GM21723 (cell line): ENCODE measurements around the gene THSD4.

ENCODE experiments used
- ATAC-seq: cut with Tn5 transposase; IDR thresholded peaks from one replicate; pipeline ENCODE4 v1.9.1; 2021; ENCODE audit warnings: mild to moderate bottlenecking, moderate library complexity; ENCODE audit not compliant: unreplicated experiment

Gene THSD4

DNA sequence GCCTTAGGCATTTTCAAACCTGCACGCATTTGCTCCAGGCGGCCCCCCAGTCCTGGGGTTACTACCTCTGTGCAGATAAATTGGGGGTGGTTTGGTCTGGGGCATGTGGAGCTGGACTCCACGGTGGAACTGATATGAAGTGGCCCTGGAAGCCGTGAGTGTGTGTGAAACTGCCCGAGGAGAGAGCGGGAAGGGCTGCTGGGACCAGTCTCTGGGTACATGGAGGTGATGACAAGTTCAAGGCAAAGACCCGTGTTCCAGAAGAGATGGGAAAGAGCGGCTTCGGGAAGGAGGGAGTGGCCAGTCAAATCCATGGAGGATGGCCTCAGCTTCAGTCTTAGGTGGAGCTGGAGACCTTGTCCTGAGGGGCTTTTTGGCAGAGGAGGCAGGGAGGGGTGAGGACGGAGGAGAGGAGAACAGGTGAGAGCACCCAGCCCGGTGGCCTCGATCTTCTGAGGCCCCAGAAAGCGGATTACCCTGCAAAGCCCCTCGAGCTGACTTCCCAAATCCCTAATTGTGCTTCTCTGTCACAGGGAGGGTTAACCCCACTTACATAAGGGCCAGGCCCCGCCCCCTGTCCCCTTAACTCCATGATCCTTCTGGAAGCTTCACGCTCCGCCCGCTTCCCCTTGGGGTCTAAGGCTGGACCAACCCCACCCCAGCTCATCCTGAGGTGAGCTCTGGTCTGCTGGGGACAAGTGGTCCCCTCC, 693.2 kb downstream of the THSD4 start:
- ATAC-seq = no peak

DNA sequence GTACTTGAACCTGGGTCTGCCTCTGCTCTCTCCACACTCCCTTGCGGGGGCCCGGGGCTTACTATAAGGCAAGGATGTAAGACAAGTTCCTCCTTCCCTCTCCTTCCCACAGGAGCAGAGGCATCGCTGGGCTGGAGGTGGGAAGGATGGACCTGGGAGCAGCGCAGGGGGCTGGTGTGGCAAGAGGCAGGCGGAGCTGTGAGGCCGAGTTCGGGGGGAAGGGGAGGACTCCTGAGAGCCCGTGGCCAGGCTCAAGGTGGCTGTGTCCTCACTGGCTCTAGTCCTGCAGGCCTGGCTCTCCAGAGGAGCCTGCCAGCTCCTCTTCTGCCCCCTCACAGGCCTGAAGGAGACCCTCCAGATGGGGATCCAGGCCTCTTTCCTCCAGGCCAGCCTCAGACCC, 694.1 kb downstream of the THSD4 start:
- no peak for ATAC-seq

GRCh38 chr15:71810256-71811035, 695.2 kb downstream of the THSD4 start, which contains the start of gene NR2E3:
NR2E3 (plus strand) TSS chr15:71810554; CDS start chr15:71810744, 190 bp downstream.
- no peak for ATAC-seq

DNA sequence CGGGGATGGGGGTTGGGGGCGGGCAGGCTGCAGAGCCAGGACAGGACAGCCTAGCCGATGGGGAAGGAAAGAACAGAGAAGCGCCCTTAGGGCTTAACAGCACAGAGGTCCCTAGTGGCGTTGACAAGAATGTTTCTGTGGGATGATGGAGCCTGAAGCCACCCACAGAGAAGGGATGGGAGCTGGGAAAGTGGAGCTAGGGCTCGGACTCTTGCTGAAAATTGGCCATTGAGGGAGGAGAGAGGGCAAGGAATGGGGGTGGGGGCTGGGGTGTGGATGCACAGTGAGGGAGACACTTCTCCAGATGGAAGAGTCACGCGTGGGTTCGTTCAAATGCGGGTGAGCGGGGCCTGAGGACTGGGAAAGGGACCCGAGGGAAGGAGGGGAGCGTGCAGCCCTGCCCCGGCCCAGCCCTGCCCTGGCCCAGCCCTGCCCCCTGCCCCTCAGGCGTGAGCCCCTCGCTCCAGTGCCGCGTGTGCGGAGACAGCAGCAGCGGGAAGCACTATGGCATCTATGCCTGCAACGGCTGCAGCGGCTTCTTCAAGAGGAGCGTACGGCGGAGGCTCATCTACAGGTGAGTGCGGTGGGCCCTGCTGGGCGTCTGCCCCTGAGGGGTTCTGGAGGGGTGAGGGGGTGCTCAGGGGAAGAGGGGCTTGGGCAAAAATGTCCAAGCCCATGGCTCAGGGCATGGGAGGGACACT, 695.9 kb downstream of the THSD4 start:
- ATAC-seq = no peak

DNA sequence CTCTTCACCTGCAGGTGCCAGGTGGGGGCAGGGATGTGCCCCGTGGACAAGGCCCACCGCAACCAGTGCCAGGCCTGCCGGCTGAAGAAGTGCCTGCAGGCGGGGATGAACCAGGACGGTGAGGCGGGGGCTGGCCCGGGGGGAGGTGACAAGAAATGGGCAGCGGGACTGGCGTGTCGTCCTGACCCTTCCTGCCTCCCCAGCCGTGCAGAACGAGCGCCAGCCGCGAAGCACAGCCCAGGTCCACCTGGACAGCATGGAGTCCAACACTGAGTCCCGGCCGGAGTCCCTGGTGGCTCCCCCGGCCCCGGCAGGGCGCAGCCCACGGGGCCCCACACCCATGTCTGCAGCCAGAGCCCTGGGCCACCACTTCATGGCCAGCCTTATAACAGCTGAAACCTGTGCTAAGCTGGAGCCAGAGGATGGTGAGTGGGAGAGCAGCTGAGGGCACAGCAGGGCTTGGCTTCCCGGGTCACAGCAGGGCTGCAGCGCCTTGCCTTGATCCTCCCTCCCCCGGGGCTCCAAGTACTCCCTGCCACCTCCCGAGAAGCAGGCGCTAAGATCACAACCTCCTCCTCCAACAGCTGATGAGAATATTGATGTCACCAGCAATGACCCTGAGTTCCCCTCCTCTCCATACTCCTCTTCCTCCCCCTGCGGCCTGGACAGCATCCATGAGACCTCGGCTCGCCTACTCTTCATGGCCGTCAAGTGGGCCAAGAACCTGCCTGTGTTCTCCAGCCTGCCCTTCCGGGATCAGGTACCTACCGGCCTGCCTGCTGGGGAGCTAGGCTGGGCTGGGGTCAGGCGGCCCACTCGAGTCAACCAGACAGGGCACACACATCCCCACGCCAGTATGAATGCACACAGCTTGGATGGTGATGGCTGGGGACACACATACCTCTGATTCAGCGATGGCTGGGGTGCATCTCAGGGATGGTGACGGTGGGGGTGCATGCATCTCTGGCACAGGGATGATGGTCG, 696.8 kb downstream of the THSD4 start:
- no peak for ATAC-seq

DNA sequence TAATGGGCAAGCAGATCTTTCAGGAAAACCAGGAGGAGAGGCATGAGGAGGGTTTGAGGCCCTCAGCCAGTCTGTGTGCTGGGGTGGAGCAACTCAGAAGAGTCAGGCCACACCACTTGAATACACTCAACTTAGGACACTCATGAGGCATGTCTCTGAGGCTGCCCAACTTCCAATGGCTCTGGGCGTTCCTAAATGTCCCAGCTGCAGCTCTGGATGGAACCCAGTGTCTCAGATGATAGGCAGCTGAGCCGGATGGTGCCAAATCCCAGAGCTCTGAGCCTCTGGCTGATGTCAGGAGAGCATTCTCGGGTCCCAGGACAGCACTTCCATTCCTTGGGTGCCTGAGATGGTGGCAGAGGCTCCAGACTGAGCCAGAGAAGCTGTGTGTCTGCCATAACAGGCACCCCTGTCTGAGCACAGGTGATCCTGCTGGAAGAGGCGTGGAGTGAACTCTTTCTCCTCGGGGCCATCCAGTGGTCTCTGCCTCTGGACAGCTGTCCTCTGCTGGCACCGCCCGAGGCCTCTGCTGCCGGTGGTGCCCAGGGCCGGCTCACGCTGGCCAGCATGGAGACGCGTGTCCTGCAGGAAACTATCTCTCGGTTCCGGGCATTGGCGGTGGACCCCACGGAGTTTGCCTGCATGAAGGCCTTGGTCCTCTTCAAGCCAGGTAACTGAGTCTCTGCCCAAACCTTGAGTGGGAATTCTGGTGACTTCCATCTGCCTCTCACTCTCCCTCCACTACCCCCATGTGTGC, 697.9 kb downstream of the THSD4 start:
- ATAC-seq = no peak

DNA sequence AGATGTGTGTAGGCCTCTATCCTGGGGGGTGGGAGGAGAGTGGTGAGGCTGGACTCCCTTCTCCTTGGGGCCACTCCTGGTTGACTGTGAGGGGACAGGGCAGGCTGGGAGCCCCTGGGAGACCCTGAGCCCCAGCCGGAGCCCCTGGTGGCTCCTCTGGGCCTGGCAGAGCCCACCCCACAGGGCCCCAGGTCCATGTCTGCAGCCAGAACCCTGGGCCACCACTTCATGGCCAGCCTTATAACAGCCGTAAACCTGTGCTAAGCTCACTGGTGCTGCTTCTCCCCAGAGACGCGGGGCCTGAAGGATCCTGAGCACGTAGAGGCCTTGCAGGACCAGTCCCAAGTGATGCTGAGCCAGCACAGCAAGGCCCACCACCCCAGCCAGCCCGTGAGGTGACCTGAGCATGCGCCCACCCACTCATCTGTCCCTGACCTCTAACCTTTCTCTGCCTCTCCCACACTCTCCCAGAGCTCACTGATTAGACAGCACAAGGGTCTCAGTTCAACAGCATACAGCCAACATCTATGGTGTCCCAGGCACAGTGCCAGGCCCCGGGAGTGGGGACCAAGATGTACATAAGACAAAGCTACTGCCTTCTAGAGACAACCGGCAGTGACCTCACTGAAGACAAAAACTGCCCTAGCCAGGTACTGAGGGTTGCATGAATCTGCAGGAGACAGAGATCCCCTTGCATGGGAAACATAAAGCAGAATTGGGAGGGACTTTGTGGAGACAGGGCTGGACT, 698.6 kb downstream of the THSD4 start:
- no peak for ATAC-seq

DNA sequence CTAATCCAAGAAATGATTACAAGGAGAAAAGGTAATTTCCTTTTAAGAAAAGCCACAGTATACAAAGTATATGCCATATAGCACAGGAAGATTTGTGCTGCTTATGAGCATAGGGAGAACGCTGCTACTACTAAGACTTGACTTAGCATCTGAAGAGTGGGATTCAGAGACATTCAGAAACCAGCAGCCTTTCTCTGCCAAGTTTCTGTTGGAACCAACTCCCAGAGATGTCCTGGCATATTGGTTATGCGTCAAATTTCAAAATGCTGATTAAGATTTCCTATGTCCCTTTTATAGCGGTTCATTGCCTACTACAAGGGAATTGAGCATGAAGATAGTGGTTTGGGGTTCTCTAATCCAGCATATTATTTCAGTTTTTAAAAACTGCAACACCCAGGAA, 700.0 kb downstream of the THSD4 start:
- ATAC-seq = no peak

GRCh38 chr15:71817351-71817750, 702.1 kb downstream of the THSD4 start:
- ATAC-seq = no peak

DNA sequence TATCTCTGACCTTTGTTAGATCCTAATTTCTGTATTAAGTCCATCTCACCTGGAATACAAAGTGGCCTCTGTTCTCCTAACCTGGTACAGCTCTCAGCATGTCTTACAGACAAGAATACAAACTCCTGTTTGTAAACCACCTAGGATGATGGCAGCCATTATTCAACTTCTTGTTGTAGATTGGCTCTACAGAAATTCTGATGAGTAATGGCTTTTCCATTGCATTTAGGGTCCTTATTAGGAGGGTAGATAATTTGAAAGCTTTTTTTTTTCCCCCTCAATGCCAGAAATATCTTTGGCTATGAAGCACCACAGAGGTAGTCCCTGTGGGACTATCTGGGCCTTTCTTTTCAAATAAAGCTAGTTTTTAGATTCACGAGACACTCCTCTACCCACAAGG, 704.9 kb downstream of the THSD4 start:
- no peak for ATAC-seq

DNA sequence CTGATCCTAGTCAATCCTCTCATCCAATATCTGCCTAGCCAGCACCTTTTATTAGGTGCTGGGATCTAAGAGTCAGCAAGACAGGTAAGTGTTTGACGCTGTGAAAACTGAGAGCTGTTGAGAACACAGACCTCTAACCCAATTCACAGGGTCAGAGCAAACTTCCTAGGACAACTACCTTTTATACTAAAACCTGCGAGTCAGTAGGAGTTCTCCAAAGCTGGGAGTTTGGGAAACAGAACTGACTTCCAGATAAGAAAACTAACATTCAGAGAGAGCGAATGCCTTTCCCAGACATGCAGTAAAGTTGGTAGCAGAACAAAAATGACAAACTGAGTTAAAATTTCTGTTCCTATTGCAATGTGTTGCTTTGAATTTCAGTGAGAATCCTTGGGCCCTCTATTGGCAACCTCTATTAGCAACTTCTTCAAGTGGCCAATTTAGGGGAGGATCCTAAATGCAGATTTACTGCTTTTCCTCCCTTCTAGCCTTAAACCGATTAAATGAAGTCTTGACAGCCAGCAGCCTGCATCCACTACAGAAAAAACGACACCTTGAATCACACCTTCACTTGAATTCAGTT, 706.4 kb downstream of the THSD4 start:
- ATAC-seq = no peak

DNA sequence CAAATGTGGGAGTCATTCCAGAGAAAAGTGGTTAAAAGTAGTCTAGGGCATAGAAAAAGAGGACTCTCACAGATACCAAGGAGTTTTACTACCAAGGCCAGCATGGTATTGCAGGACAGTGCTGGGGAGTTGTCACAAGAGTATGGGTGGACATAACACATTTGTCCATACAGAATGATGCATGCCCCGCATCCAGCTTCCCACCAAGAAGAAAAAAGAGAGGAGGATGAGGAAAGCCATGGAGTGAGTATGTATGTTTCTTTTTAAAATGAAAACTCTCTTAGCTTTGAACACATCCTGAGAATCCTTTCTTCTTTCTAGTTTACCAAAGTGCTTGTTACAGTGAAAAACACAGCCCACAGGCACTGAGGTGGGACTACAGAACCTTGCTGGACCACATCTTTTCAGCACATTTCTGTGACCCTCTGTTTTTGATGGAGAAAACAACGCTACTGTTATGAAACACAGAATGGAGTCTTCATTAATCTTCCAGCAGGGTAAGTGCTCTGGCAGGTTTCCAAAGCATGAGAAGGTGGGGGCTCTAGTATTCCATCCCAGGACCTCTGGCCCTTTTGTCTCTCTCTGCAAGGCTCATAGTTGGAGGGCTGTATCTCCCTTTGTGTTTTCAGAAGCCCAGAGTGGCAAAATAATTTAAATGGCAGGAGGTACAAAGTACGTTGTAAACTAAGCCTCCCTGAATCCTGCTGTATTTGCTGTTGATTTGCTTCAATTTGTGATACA, 707.8 kb downstream of the THSD4 start:
- no peak for ATAC-seq

DNA sequence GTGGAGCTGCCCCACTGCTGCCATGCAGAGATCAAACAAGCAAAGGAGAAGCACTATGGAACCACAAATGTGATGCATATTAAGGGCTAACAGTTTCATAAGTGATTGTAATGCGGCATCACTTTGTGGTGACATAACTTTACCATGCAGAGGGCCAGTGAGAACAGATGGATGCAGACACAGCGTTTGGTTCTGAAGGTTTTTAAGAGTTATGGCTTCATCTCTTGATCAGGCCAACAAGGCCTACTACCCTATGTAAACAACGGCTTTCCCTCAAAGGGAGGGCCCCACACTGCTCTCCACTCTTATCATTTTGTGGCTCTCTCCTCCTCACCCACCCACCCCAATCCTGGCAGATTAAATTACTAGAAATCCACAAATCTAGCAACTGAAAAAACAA, 708.5 kb downstream of the THSD4 start:
- no peak for ATAC-seq

- no peak for ATAC-seq
Observed at GRCh38 chr15:71825021-71825730, 709.9 kb downstream of the THSD4 start.

GRCh38 chr15:71826196-71826595, 710.9 kb downstream of the THSD4 start:
- ATAC-seq = no peak

DNA sequence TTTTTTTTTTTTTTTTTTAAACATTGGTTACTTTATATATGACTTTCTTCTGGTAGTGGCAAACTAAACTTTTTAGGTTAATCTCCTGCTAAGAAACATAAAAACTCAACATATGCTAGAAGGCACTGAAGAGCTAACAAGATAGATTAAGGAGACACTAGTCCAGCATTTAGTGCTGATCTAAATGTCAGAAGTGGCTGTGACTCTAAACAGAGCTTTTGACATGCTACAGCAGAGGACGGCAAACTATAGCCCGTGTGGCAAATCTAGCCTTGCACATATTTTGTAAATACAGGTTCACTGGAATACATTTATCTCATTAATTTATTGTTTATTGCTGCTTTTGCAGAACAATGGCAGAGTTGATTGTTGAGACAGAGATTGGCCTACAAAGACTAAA, 715.7 kb downstream of the THSD4 start:
- no peak for ATAC-seq
